Spinal cord (tissue), 10 donors: ENCODE data around the gene KLHDC7B. TPM values are rescaled to one million over a fixed set of nuclear protein-coding genes. Genes with fewer than 3 reads are reported as not detected.

Source experiments
- DNase-seq, 6 donors: peaks; one replicate each; pipeline versions ENCODE4 v3.0.0 to v3.0.0-alpha.2; 2013 to 2015; ENCODE audit warnings: low spot score in 6 of 6, low read depth in 4 of 6
- H3K27ac ChIP-seq: one replicate; pipeline ENCODE4 v1.5.1; 2013; ENCODE audit warnings: low read depth, low read length, control low read depth
- H3K27me3 ChIP-seq: one replicate; pipeline ENCODE4 v1.6.1; 2013; ENCODE audit warnings: low read length; ENCODE audit not compliant: control insufficient read depth, insufficient read depth
- H3K36me3 ChIP-seq: one replicate; pipeline ENCODE4 v1.6.1; 2013; ENCODE audit warnings: low read length; ENCODE audit not compliant: control insufficient read depth, insufficient read depth
- H3K4me1 ChIP-seq: one replicate; pipeline ENCODE4 v1.6.1; 2013; ENCODE audit warnings: low read length; ENCODE audit not compliant: control insufficient read depth, insufficient read depth
- H3K4me3 ChIP-seq: one replicate; pipeline ENCODE4 v1.5.1; 2013; ENCODE audit warnings: low read depth, low read length, control low read depth
- H3K9me3 ChIP-seq: one replicate; pipeline ENCODE4 v1.6.1; 2013; ENCODE audit warnings: low read length; ENCODE audit not compliant: control insufficient read depth, insufficient read depth
- WGBS: methylation state at CpG from one replicate; pipeline ENCODE4 v1.1.5; 2013; ENCODE audit warnings: missing lambda C conversion rate; ENCODE audit not compliant: insufficient coverage; 5-methylcytosine and 5-hydroxymethylcytosine counted together
- polyA plus RNA-seq, 2 donors: library from polyadenylated mRNA; unstranded; fragments of 120-200 nt; gene quantifications; one replicate each; pipeline ENCODE4 v1.2.1, GENCODE V29; 2013; ENCODE audit not compliant: insufficient read length in 2 of 2
- total RNA-seq, 2 donors: library from RNA; depleted of rRNA in 1 of 2; stranded (reverse); fragments of 120-200 nt in 1 of 2; fragments of >200 nt in 1 of 2; gene quantifications; one replicate each; pipeline versions ENCODE4 v1.2.3 to v1.2.4, GENCODE V29; 2013 to 2014
- donor health status: healthy.

Gene KLHDC7B
- total and polyA plus RNA-seq, 4 donors: 0.06 to 0.22 TPM; not detected in 2

DNA sequence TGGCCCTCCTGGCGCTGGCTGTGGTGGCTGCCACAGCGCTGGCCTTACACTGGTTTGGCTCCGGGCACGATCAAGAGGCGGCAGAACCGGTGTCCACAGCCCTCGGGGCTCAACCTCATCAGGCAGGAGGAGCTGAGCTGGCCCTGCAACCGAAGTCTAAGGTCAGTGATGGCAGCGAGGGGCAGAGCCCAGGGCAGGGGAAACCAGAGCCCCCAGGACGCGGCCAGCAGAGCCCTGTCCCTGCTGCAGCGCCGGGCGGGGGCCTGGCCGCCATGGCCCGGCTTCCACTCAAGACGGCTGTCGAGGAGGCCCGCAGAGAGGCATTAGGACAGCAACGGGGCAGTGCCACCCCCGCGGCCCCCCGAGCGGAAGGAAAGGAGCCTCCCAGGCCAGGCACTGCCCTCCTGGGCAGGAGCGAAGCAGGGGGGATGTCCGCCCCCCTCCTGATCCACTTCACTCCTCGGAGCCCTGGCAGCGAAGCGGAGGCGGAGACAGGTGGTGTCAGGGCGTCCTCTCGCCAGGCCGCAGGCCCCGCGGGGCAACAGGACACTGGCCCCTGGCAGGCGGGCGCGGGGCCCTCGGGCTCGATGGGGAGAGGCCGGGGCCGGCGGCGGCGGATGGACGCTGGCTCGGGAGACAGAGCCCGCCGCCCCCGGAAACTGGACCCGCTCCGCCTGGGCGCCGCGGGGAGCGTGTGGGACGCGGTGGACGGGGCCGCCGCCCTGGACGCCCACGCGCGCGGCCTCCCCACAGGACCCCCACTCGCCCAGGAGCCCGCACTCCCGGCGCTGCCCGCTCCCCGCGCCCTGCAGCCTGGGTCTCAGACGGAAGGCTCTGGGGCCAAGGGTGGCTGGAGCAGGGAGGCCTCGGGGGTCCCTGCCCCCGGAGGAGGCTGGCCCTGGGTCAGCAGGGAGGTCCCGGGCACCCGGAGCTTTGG, 895 bp downstream of the KLHDC7B start:
- DNase-seq: no peak
- Histone ChIP-seq H3K27me3 (peaks cover 64% of the 10 kb centered on the region), H3K4me1 (peaks cover 11% of the 10 kb centered on the region), H3K36me3 (no peaks in the 10 kb centered on the region), H3K9me3 (no peaks in the 10 kb centered on the region), H3K4me3 (no peak overlapping the region), H3K27ac (no peak overlapping the region)
- WGBS: 49% methylated on average over 74 of the region's 78 CpGs

DNA sequence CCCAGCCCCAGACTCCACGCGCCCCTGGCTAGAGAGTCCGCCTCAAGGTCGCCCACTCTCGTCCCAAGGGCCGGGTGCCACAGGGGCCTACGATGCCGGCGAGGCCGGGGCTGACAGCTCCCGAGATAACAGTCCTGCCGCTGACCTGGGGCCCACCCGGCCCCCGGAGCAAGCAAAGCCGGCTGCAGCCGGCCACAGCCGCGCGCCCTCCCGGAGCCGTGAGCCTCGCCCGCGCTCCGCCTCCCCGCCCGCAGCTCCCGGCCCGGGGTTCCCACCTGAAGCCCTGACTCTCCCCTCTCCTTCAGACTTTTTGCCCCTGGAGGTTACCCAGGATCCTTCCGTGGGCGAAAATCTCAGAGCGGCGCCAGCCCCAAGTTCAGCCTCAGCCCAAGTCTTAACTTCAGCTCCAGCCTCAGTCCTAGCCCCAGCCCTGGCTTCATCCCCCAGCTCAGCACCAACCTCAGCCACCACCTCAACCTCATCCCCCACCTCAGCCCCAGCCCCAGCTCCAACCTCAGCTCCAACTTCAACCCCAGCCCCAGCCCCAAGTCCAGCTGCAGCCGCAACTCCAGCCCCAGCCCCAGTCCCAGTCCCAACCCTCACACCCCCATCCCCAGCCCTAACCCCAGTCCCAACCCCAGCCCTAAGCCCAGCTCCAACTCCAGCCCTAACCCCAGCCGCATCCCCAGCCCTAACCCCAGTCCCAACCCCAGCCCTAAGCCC, 1.7 kb downstream of the KLHDC7B start:
- H3K27me3 ChIP-seq: peaks cover 62% of the 10 kb centered on the region
- DNase-seq: no peak
- no peaks in the 10 kb centered on the region for H3K36me3 ChIP-seq
- H3K9me3 ChIP-seq: no peaks in the 10 kb centered on the region
- H3K27ac ChIP-seq: no peak overlapping the region
- WGBS: 14% methylated on average over 35 of the region's 35 CpGs
- no peak overlapping the region for H3K4me3 ChIP-seq
- peaks cover 11% of the 10 kb centered on the region for H3K4me1 ChIP-seq

DNA sequence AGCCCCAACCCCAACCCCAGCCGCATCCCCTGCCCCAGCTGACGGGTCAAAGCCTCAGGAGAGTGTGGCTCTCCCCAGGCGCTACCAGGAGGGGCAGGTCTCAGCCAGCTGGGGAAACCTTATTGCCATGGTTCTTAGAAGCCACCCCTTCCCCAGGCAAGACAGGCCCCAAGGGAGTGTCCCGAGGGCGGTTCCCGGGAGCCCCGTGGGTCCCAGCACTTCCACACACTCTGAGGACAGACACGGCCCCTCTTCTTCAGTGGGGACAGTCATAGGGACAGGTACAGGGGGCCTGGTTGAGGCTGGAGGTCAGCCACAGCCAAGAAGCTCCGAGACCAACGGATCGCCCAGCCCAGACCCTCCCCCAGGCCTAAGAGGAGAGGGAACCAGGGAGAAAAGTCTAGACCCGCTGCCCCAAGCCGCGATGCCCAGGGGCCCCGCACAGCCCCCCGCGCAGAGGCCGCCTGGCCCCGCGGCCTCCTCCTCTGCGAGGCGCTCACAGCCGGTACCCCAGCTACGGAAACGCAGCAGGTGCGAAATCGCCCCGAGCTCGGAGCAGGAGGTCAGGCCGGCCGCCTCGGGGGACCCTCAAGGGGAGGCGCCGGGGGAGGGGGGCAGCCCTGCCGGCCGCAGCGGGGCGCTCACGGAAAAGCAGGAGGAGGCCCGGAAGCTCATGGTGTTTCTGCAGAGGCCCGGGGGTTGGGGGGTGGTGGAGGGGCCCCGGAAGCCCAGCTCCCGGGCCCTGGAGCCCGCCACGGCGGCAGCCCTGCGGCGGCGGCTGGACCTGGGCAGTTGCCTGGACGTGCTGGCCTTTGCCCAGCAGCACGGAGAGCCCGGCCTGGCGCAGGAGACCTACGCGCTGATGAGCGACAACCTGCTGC, 2.6 kb downstream of the KLHDC7B start:
- Histone ChIP-seq H3K4me1 (peaks cover 11% of the 10 kb centered on the region), H3K9me3 (no peaks in the 10 kb centered on the region), H3K27me3 (peaks cover 58% of the 10 kb centered on the region), H3K4me3 (no peak overlapping the region), H3K27ac (no peak overlapping the region), H3K36me3 (no peaks in the 10 kb centered on the region)
- WGBS: 4% methylated on average over 52 of the region's 56 CpGs
- DNase-seq: peak in 1 of 6 donors; percentile 4

DNA sequence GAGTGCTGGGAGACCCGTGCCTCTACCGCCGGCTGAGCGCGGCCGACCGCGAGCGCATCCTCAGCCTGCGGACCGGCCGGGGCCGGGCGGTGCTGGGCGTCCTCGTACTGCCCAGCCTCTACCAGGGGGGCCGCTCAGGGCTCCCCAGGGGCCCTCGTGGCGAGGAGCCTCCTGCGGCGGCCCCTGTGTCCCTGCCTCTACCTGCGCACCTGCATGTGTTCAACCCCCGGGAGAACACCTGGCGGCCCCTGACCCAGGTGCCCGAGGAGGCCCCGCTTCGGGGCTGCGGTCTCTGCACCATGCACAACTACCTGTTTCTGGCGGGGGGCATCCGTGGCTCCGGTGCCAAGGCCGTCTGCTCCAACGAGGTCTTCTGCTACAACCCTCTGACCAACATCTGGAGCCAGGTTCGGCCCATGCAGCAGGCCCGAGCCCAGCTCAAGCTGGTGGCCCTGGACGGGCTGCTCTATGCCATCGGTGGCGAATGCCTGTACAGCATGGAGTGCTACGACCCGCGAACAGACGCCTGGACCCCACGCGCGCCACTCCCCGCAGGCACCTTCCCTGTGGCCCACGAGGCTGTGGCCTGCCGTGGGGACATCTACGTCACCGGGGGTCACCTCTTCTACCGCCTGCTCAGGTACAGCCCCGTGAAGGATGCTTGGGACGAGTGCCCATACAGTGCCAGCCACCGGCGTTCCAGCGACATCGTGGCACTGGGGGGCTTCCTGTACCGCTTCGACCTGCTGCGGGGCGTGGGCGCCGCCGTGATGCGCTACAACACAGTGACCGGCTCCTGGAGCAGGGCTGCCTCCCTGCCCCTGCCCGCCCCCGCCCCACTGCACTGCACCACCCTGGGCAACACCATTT, 3.5 kb downstream of the KLHDC7B start:
- DNase-seq: no peak
- Histone ChIP-seq H3K4me3 (no peak overlapping the region), H3K9me3 (no peaks in the 10 kb centered on the region), H3K4me1 (peaks cover 5% of the 10 kb centered on the region), H3K36me3 (no peaks in the 10 kb centered on the region), H3K27ac (no peak overlapping the region), H3K27me3 (peaks cover 53% of the 10 kb centered on the region)
- 61% methylated on average over 66 of the region's 68 CpGs for WGBS

DNA sequence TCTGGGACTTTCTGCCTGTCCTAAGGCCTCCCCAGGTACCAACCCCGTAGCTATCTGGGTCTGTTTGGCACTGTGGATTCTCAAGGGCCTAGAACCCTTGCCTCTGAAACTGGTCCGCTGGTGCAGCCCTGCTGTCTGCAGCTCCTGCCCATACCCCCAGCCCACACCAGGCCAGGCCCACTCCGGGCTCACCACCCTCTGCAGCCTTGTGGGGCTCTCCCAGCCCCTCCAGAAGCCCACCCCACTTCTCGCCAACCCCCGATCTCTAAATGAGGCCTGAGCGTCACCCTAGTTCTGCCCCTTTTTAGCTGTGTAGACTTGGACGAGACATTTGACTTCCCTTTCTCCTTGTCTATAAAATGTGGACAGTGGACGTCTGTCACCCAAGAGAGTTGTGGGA, 4.7 kb downstream of the KLHDC7B start:
- no peak for DNase-seq
- Histone ChIP-seq H3K36me3 (no peaks in the 10 kb centered on the region), H3K4me3 (no peak overlapping the region), H3K27me3 (peaks cover 41% of the 10 kb centered on the region), H3K27ac (no peak overlapping the region), H3K4me1 (no peaks in the 10 kb centered on the region), H3K9me3 (no peaks in the 10 kb centered on the region)
- WGBS: 84% methylated on average over 8 of the region's 8 CpGs

DNA sequence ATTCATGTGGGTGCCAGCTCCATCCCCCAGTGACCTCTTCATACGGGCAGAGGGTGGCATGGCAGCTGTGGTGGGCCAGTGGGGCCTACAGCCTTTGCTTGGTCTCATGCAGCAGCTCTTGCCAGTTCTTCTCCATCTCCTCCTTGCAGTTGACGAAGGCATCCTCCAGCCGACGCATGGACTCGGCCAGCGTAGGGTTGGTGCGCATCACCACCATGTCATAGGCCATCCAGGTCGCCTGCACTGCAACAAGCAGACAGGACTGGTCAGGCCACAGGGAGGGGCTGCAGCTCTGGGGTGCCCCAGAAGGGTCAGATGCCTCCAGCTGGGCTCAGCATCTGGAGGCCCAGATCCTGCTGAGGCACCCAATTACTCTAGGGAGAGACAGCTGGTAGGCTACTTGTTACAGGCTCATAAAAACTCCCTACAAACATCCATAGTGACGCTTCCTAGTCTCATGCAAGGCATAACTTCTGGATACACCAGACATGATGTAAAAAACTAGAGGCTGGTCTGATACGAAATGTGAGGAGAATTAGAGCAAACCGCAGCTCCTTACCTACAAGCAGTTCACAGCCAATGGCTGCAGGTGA, 5.6 kb downstream of the KLHDC7B start:
- Histone ChIP-seq H3K27ac (no peak overlapping the region), H3K27me3 (peaks cover 32% of the 10 kb centered on the region), H3K4me1 (no peaks in the 10 kb centered on the region), H3K36me3 (no peaks in the 10 kb centered on the region), H3K4me3 (no peak overlapping the region), H3K9me3 (no peaks in the 10 kb centered on the region)
- 96% methylated on average over 8 of the region's 11 CpGs for WGBS
- DNase-seq: no peak

DNA sequence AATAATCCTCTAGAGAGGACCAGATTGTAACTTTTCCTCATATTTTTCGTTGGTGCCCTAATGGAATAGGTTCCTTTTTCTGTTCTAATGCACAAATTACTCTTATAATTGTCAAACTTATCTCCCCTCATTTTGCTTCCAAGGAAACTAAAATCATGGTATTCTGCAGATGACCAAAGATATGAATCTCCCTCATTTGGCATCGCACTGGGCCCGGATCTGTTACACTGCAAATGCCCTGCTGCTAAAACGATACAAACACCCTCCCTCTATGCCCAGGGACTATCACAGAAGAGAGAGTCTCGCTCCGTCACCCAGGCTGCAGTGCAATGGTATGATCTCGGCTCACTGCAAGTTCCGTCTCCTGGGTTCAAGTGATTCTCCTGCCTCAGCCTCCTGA, 7.6 kb downstream of the KLHDC7B start:
- no peak overlapping the region for H3K4me3 ChIP-seq
- no peak for DNase-seq
- no peaks in the 10 kb centered on the region for H3K4me1 ChIP-seq
- no peaks in the 10 kb centered on the region for H3K36me3 ChIP-seq
- peaks cover 17% of the 10 kb centered on the region for H3K27me3 ChIP-seq
- H3K9me3 ChIP-seq: no peaks in the 10 kb centered on the region
- WGBS: 97% methylated on average over 5 of the region's 8 CpGs
- H3K27ac ChIP-seq: no peak overlapping the region

DNA sequence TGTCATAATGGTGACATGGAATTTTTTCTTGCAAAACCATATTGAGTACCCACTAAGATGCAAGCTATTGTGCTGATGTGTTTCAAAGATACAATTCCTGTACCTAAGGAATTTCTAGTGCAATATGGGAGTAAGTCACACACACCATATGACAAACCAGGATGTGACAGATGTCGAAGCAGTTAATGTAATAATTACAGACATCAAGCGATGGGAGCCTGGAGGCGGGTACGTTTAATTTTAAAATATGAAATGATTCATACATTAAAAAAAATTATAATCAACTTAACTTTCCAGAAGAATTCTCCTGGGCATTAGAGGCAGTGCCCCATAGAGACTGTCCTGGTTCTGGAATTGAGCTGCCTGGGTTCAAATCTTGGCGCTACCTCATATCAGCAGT, 11.0 kb downstream of the KLHDC7B start:
- Histone ChIP-seq H3K4me3 (no peak overlapping the region), H3K27ac (no peak overlapping the region), H3K27me3 (peaks cover 3% of the 10 kb centered on the region), H3K4me1 (no peaks in the 10 kb centered on the region), H3K9me3 (no peaks in the 10 kb centered on the region), H3K36me3 (no peaks in the 10 kb centered on the region)
- DNase-seq: peak in 1 of 6 donors; percentile 5
- no CpG with 5 or more reads among the region's 5 CpGs for WGBS
